ENCODE results near the gene STXBP5L. TPM values are rescaled to one million over a fixed set of nuclear protein-coding genes. Genes with fewer than 3 reads are reported as not detected.

STXBP5L gene
- total and polyA plus RNA-seq, 7 donors = under 0.01 to 14.3 (median 11.8) TPM; not detected in 1

- DNase-seq = no peak
- TF ChIP-seq POLR2A (IDR thresholded peaks at IDR 0.05) (no peak), EP300 (IDR thresholded peaks at IDR 0.05) (no peak), POLR2AphosphoS5 (IDR thresholded peaks at IDR 0.05) (no peak)
- TF ChIP-seq, protein P1, sequence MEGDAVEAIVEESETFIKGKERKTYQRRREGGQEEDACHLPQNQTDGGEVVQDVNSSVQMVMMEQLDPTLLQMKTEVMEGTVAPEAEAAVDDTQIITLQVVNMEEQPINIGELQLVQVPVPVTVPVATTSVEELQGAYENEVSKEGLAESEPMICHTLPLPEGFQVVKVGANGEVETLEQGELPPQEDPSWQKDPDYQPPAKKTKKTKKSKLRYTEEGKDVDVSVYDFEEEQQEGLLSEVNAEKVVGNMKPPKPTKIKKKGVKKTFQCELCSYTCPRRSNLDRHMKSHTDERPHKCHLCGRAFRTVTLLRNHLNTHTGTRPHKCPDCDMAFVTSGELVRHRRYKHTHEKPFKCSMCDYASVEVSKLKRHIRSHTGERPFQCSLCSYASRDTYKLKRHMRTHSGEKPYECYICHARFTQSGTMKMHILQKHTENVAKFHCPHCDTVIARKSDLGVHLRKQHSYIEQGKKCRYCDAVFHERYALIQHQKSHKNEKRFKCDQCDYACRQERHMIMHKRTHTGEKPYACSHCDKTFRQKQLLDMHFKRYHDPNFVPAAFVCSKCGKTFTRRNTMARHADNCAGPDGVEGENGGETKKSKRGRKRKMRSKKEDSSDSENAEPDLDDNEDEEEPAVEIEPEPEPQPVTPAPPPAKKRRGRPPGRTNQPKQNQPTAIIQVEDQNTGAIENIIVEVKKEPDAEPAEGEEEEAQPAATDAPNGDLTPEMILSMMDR (IDR thresholded peaks at IDR 0.05) = no peak
Measured at GRCh38 chr3:121424549-121424948, 516.5 kb downstream of the STXBP5L start.

GRCh38 chr3:121430664-121431215 is 522.7 kb downstream of the STXBP5L start:
- Histone ChIP-seq H3K4me3 (no peak overlapping the region), H3K27ac (no peak overlapping the region), H3K36me3 (no peaks in the 10 kb centered on the region), H3K9me3 (no peaks in the 10 kb centered on the region), H3K4me1 (peaks cover 0 to 11% (median 5%) of the 10 kb centered on the region in 4 donors), H3K27me3 (no peaks in the 10 kb centered on the region)
- DNase-seq = no peak
- TF ChIP-seq EP300 (IDR thresholded peaks at IDR 0.05) (no peak), POLR2A (IDR thresholded peaks at IDR 0.05) (no peak), POLR2AphosphoS5 (IDR thresholded peaks at IDR 0.05) (no peak)
- TF ChIP-seq, protein P1 (IDR thresholded peaks at IDR 0.05) = no peak
- intact Hi-C loops (cut with DNase I) = no loop called here

More at GRCh38 chr3:121424549-121424948, 516.5 kb downstream of the STXBP5L start:
- no peak overlapping the region for H3K4me3 ChIP-seq
- H3K4me1 ChIP-seq = no peaks in the 10 kb centered on the region
- H3K27ac ChIP-seq = no peak overlapping the region
- intact Hi-C loops (cut with DNase I) = no loop called here
- H3K36me3 ChIP-seq = no peaks in the 10 kb centered on the region
- H3K9me3 ChIP-seq = no peaks in the 10 kb centered on the region
- no peaks in the 10 kb centered on the region for H3K27me3 ChIP-seq

GRCh38 chr3:121431726-121432517 is 523.9 kb downstream of the STXBP5L start:
- Histone ChIP-seq H3K4me1 (peaks cover 0 to 11% (median 5%) of the 10 kb centered on the region in 4 donors), H3K27ac (no peak overlapping the region), H3K36me3 (no peaks in the 10 kb centered on the region), H3K9me3 (no peaks in the 10 kb centered on the region), H3K4me3 (peak overlapping the region in 2 of 4 donors; percentile 21 to 32), H3K27me3 (no peaks in the 10 kb centered on the region)
- WGBS, 2 donors = 58 to 61% methylated on average over 5 of the region's 5 CpGs
- TF ChIP-seq POLR2A (IDR thresholded peaks at IDR 0.05) = no peak
- no peak for TF ChIP-seq EP300 (IDR thresholded peaks at IDR 0.05)
- TF ChIP-seq POLR2AphosphoS5 (IDR thresholded peaks at IDR 0.05) = no peak
- TF ChIP-seq, protein P1 (IDR thresholded peaks at IDR 0.05) = no peak
- DNase-seq = no peak
- intact Hi-C loops (cut with DNase I) = no loop called here

- H3K27me3 ChIP-seq = no peaks in the 10 kb centered on the region
- DNase-seq = no peak
- no peak overlapping the region for H3K27ac ChIP-seq
- H3K4me3 ChIP-seq = no peak overlapping the region
- TF ChIP-seq POLR2A (IDR thresholded peaks at IDR 0.05) (no peak), EP300 (IDR thresholded peaks at IDR 0.05) (no peak)
- no peaks in the 10 kb centered on the region for H3K9me3 ChIP-seq
- intact Hi-C loops (cut with DNase I) = no loop called here
- H3K36me3 ChIP-seq = no peaks in the 10 kb centered on the region
- 89 to 99% methylated on average over 2 of the region's 2 CpGs for WGBS, 2 donors
- H3K4me1 ChIP-seq = peaks cover 0 to 11% (median 5%) of the 10 kb centered on the region in 4 donors
Measured at GRCh38 chr3:121436074-121436473, 528.1 kb downstream of the STXBP5L start.

GRCh38 chr3:121436641-121437040 is 528.6 kb downstream of the STXBP5L start:
- 76 to 83% methylated on average over 3 of the region's 3 CpGs for WGBS, 2 donors
- no peak overlapping the region for H3K4me3 ChIP-seq
- peaks cover 0 to 11% (median 3%) of the 10 kb centered on the region in 4 donors for H3K4me1 ChIP-seq
- intact Hi-C loops (cut with DNase I) = no loop called here
- TF ChIP-seq POLR2A (IDR thresholded peaks at IDR 0.05) (no peak), POLR2AphosphoS5 (IDR thresholded peaks at IDR 0.05) (no peak)
- H3K27ac ChIP-seq = no peak overlapping the region
- no peaks in the 10 kb centered on the region for H3K9me3 ChIP-seq
- no peaks in the 10 kb centered on the region for H3K36me3 ChIP-seq
- DNase-seq = no peak
- no peaks in the 10 kb centered on the region for H3K27me3 ChIP-seq
